ENCODE data around the gene BCHE.

BCHE gene

GRCh38 chr3:165837058-165837525 is at the start of gene BCHE:
TSS of gene BCHE (minus strand) at chr3:165837423. CDS start at chr3:165831033, 6,390 bp downstream.
- no peak for DNase-seq (ENCODE audit: low spot score in 2 of 2)
- Mint-ChIP-seq H3K27ac (no peak within 1 kb of the TSS), H3K9me3 (no peaks in the 10 kb centered on the region), H3K4me3 (no peak within 1 kb of the TSS), H3K27me3 (no peaks in the 10 kb centered on the region), H3K36me3 (no peaks in the 10 kb centered on the region), H3K4me1 (no peaks in the 10 kb centered on the region)
- no peak for ATAC-seq (ENCODE audit: low read depth)

DNA sequence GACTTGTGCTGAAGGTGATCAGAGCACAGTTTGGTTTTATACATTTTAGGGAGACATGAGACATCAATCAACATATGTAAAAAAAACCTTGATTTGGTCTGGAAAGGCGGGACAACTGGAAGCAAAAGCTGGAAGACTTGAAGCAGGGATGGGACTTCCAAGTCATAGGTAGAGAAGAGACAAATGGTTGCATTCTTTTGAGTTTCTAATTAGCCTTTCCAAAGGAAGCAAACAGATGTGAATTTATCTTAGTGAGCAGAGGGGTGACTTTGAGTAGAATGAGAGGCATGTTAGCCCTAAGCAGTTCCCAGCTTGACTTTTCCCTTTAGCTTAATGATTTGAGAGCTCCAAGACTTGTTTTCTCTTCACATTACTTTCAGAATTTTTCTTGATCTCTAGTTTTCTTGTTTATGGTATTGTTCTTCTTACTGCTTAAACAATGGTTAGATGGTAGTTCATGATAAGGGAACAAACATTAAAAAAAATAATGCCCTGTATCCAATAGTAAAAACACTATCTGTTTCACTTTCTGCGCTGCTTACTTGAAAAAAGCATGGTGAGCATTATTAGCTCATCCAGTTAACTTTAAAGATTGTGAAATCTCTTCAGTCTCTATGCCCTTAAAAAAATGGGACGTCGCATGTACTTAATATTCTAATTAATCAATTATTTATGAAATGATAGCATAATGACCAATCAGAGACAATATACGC is 48.5 kb upstream of the BCHE start:
- no peak for DNase-seq (ENCODE audit: low spot score in 2 of 2)
- ATAC-seq (ENCODE audit: low read depth), result no peak
- Mint-ChIP-seq H3K4me1 (no peaks in the 10 kb centered on the region), H3K4me3 (no peak overlapping the region), H3K9me3 (no peaks in the 10 kb centered on the region), H3K27me3 (no peaks in the 10 kb centered on the region), H3K27ac (no peak overlapping the region), H3K36me3 (no peaks in the 10 kb centered on the region)

DNA sequence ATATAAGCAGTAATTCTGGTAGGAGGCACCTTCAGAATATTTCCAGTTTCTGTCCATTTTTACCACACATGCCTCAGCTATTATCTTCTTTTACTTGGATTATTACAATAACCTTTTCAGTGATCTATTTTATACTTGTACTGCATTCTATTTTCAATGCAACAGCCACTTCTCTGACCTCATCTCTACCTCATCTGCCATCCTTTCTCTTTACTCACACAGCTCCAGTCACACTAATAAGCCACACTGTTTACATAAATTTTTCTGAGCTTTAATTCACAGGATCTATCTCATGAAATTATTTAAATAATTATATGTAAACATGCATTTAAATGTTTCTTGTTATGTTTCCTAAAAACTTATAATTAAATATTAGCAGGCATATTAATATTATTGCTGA is 47.3 kb upstream of the BCHE start:
- Mint-ChIP-seq H3K4me3 (no peak overlapping the region), H3K9me3 (no peaks in the 10 kb centered on the region), H3K27ac (no peak overlapping the region), H3K36me3 (no peaks in the 10 kb centered on the region), H3K27me3 (no peaks in the 10 kb centered on the region), H3K4me1 (no peaks in the 10 kb centered on the region)
- DNase-seq (ENCODE audit: low spot score in 2 of 2) (no peak), ATAC-seq (ENCODE audit: low read depth) (no peak)

DNA sequence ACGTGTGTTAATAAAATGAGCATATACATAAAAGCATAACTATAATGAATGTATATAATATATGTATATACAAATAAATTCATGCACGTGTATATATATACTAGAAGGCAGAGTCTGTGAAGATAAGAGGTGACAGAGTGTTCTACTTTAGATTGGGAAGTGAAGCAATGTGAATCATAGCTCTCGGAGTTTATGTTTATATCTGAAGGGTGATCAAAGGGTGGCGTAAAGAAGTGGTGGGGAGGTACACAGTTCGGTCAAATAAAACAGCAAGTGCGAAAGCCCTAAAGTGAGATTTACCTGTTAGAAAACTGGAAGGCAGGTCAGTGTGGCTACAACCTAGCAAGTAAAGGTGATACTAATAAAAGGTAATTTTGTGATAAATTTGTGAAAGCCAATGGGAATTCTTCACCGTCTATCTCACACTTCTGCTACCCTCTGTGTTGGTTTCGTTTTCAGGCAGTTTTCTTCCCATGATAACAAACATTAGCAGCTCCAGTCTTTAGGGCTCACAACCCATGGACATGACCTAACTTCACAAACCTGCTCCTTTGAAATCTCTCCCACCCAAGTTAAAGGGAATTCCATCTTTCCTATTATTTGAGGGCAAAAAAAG is 46.7 kb upstream of the BCHE start:
- no peak for DNase-seq (ENCODE audit: low spot score in 2 of 2)
- no peak overlapping the region for H3K4me3 Mint-ChIP-seq
- no peak for ATAC-seq (ENCODE audit: low read depth)
- no peaks in the 10 kb centered on the region for H3K9me3 Mint-ChIP-seq
- H3K27me3 Mint-ChIP-seq, result no peaks in the 10 kb centered on the region
- H3K4me1 Mint-ChIP-seq, result no peaks in the 10 kb centered on the region
- H3K36me3 Mint-ChIP-seq, result no peaks in the 10 kb centered on the region
- no peak overlapping the region for H3K27ac Mint-ChIP-seq

GRCh38 chr3:165883117-165883516 is 45.9 kb upstream of the BCHE start:
- no peaks in the 10 kb centered on the region for H3K4me1 Mint-ChIP-seq
- no peaks in the 10 kb centered on the region for H3K36me3 Mint-ChIP-seq
- no peak for ATAC-seq (ENCODE audit: low read depth)
- no peaks in the 10 kb centered on the region for H3K27me3 Mint-ChIP-seq
- no peak overlapping the region for H3K4me3 Mint-ChIP-seq
- H3K9me3 Mint-ChIP-seq, result no peaks in the 10 kb centered on the region
- no peak for DNase-seq (ENCODE audit: low spot score in 2 of 2)
- H3K27ac Mint-ChIP-seq, result no peak overlapping the region

- Mint-ChIP-seq H3K36me3 (no peaks in the 10 kb centered on the region), H3K9me3 (peaks cover 6% of the 10 kb centered on the region), H3K27me3 (no peaks in the 10 kb centered on the region), H3K27ac (no peak overlapping the region), H3K4me3 (no peak overlapping the region), H3K4me1 (no peaks in the 10 kb centered on the region)
- DNase-seq (ENCODE audit: low spot score in 2 of 2) (no peak), ATAC-seq (ENCODE audit: low read depth) (no peak)
These were observed 38.4 kb upstream of the BCHE start for GRCh38 chr3:165875644-165876043.

DNA sequence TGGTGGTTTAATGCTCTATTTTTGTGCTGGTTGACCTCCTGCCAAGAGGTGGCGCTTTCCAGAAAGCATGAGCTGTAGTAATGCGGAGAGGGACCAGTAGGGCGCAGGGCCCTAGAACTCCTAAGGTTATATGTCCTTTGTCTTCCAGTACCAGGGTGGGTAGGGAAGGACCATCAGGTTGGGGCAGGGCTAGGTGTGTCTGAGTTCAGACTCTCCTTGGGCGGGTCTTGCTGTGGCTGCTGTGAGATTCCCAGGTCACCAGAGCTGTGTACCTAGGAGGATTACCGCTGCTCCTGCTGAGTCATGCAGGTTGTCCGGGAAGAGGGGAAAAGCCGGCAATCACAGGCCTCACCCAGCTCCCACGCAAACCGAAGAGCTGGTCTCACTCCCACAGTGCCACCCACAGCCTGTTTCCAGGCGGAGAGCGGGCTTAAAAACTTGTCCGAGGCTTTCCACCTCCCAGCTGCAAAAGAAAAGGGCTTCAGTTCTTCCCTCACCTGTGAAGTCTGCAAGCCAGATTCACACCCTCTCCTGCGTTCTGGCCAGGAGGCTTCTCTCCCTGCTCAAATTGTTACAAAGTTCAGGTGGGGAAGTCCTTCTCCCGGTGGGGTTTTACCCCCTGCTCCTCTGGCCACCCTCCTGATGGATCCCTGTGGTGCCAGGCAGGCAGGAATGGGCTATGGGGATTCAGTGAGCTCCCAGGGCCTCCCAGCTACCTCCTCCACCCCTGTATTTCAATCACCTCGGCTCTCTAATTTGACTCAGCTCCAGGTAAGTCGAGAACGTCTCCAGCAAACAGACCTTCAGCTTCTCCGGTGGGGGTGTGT is 37.7 kb upstream of the BCHE start:
- H3K27ac Mint-ChIP-seq, result no peak overlapping the region
- no peaks in the 10 kb centered on the region for H3K4me1 Mint-ChIP-seq
- H3K9me3 Mint-ChIP-seq, result peaks cover 6% of the 10 kb centered on the region
- ATAC-seq (ENCODE audit: low read depth) (no peak), DNase-seq (ENCODE audit: low spot score in 2 of 2) (no peak)
- H3K36me3 Mint-ChIP-seq, result no peaks in the 10 kb centered on the region
- H3K4me3 Mint-ChIP-seq, result no peak overlapping the region
- no peaks in the 10 kb centered on the region for H3K27me3 Mint-ChIP-seq

DNA sequence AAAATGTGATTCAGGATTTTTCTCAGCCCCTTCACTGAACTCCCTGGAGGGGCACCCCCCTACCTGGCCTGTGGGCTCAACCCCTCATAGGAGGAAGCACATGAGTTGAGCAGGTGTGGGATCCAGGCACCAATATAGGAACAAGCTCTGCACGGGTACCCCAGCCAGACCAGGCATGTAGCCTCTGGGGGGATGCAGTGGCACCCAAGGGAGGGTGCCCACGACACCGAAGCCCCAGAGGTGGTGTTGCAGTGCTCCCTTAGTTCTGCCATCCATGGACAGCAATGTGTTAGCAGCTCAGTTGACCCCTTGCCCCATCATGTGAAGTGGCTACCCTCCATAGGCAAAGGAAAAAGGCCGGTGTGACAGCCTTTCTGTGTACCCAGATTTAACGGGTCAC is 30.9 kb upstream of the BCHE start:
- H3K27ac Mint-ChIP-seq, result no peak overlapping the region
- no peaks in the 10 kb centered on the region for H3K4me1 Mint-ChIP-seq
- ATAC-seq (ENCODE audit: low read depth) (no peak), DNase-seq (ENCODE audit: low spot score in 2 of 2) (no peak)
- no peaks in the 10 kb centered on the region for H3K36me3 Mint-ChIP-seq
- H3K27me3 Mint-ChIP-seq, result no peaks in the 10 kb centered on the region
- H3K4me3 Mint-ChIP-seq, result no peak overlapping the region
- peaks cover 4% of the 10 kb centered on the region for H3K9me3 Mint-ChIP-seq

GRCh38 chr3:165859061-165859460 is 21.8 kb upstream of the BCHE start:
- Mint-ChIP-seq H3K9me3 (peaks cover 2% of the 10 kb centered on the region), H3K36me3 (no peaks in the 10 kb centered on the region), H3K27me3 (no peaks in the 10 kb centered on the region), H3K4me3 (no peak overlapping the region), H3K27ac (no peak overlapping the region), H3K4me1 (no peaks in the 10 kb centered on the region)
- DNase-seq (ENCODE audit: low spot score in 2 of 2) (no peak), ATAC-seq (ENCODE audit: low read depth) (no peak)

DNA sequence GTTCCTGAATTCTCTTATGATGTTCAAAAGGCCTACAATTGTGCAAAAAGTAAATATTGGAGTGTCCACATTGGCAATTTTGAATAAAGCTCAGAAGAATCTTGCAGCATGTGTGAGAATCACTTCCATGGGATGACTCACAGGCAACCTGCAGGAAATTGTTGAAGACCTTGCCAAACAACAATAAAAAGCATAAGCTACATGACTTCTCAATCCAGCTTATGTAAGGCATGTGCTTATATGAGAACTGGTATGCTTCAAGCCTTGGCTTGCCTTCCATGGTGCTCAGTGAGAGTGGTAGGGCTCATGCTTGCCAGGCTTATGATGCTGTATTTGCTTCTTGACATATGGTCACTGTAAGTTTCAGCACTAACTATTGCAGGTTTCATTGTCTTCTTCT is 18.4 kb upstream of the BCHE start:
- Mint-ChIP-seq H3K4me3 (no peak overlapping the region), H3K27ac (no peak overlapping the region), H3K9me3 (peaks cover 2% of the 10 kb centered on the region), H3K4me1 (no peaks in the 10 kb centered on the region), H3K27me3 (no peaks in the 10 kb centered on the region), H3K36me3 (no peaks in the 10 kb centered on the region)
- DNase-seq (ENCODE audit: low spot score in 2 of 2) (no peak), ATAC-seq (ENCODE audit: low read depth) (no peak)

DNA sequence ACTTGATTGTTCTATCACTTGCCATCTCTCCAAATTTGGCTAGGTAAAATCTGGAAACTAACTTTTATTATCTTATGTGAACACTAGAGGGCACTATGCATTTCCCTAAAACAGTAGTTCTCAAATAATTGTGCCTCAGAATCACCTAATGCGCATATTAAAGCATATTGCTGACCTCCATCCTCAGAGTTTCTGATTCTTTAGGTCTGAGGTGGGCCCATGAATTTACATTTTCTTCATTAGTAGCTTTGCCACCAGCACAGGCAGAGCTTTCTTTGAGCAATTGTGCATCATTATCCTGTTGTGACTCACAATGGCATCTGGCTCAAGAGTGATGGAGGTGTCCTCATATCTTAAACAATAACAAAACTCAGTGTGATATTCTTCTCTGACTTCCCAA is 17.5 kb upstream of the BCHE start:
- ATAC-seq (ENCODE audit: low read depth) (no peak), DNase-seq (ENCODE audit: low spot score in 2 of 2) (no peak)
- Mint-ChIP-seq H3K27ac (no peak overlapping the region), H3K36me3 (no peaks in the 10 kb centered on the region), H3K27me3 (no peaks in the 10 kb centered on the region), H3K9me3 (peaks cover 2% of the 10 kb centered on the region), H3K4me3 (no peak overlapping the region), H3K4me1 (no peaks in the 10 kb centered on the region)

DNA sequence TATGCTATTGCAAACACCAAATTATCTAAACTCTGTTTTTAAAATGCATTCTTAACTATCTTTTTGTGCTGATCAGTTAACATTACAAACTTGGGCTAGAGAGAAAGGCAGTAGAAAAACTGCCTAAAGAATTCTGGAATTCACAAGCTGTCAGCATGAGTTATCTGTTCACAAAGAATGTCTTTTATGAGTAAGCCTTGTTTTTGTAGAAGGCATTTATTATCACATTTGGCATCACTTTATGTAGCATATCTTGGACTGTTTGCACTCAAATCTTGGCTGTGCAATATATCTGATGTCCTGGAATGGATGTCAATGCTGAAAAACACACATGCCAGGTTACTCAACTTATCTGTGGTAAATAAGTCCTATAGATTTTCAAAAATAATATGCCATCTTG is 15.5 kb upstream of the BCHE start:
- ATAC-seq (ENCODE audit: low read depth) (no peak), DNase-seq (ENCODE audit: low spot score in 2 of 2) (no peak)
- H3K27me3 Mint-ChIP-seq, result no peaks in the 10 kb centered on the region
- H3K4me3 Mint-ChIP-seq, result no peak overlapping the region
- no peak overlapping the region for H3K27ac Mint-ChIP-seq
- H3K9me3 Mint-ChIP-seq, result peaks cover 5% of the 10 kb centered on the region
- H3K4me1 Mint-ChIP-seq, result no peaks in the 10 kb centered on the region
- no peaks in the 10 kb centered on the region for H3K36me3 Mint-ChIP-seq

- Mint-ChIP-seq H3K9me3 (peaks cover 5% of the 10 kb centered on the region), H3K4me1 (no peaks in the 10 kb centered on the region), H3K36me3 (no peaks in the 10 kb centered on the region), H3K4me3 (no peak overlapping the region), H3K27ac (no peak overlapping the region), H3K27me3 (no peaks in the 10 kb centered on the region)
- ATAC-seq (ENCODE audit: low read depth), result no peak
- DNase-seq (ENCODE audit: low spot score in 2 of 2), result no peak
These were observed 15.0 kb upstream of the BCHE start for GRCh38 chr3:165852191-165852590.

GRCh38 chr3:165846056-165846455 is 8.8 kb upstream of the BCHE start:
- Mint-ChIP-seq H3K4me3 (no peak overlapping the region), H3K4me1 (no peaks in the 10 kb centered on the region), H3K27me3 (no peaks in the 10 kb centered on the region), H3K36me3 (no peaks in the 10 kb centered on the region), H3K27ac (no peak overlapping the region), H3K9me3 (peaks cover 5% of the 10 kb centered on the region)
- DNase-seq (ENCODE audit: low spot score in 2 of 2), result no peak
- ATAC-seq (ENCODE audit: low read depth), result no peak
